Spleen (tissue), 11 donors: ENCODE data around the gene TSSK2. TPM values are rescaled to one million over a fixed set of nuclear protein-coding genes. Genes with fewer than 3 reads are reported as not detected.
A peak's percentile ranks its signal among the peaks of the same experiment; 100 is the strongest.

Experiments used
- DNase-seq: peaks from one replicate; pipeline ENCODE4 v3.0.0-alpha.2; 2020
- H3K27ac ChIP-seq, 8 donors: fragments of 200-600 bp; sonication (generic) in 7 of 8; 1 replicate in 4 of 8; 2 replicates in 4 of 8; pipeline versions ENCODE4 v1.5.0 to v1.8.0; 2016 to 2021; ENCODE audit warnings: inconsistent platforms in 4 of 8, mild to moderate bottlenecking in 4 of 8, moderate library complexity in 1 of 8
- H3K27me3 ChIP-seq, 7 donors: fragments of 200-600 bp; sonication (generic) in 6 of 7; replicated peaks in 1 of 7; 1 replicate in 4 of 7; 2 replicates in 3 of 7; pipeline versions ENCODE4 v1.5.0 to v1.8.0; 2016 to 2021; ENCODE audit warnings: inconsistent platforms in 3 of 7, mild to moderate bottlenecking in 1 of 7
- H3K36me3 ChIP-seq, 6 donors: fragments of 200-600 bp; sonication (generic) in 5 of 6; 1 replicate in 4 of 6; 2 replicates in 2 of 6; pipeline versions ENCODE4 v1.5.0 to v1.8.0; 2016 to 2021; ENCODE audit warnings: inconsistent platforms in 2 of 6
- H3K4me1 ChIP-seq, 6 donors: fragments of 200-600 bp; sonication (generic) in 5 of 6; 1 replicate in 3 of 6; 2 replicates in 3 of 6; pipeline versions ENCODE4 v1.5.0 to v1.8.0; 2016 to 2021; ENCODE audit warnings: inconsistent platforms in 3 of 6
- H3K4me3 ChIP-seq, 8 donors: fragments of 200-600 bp; sonication (generic) in 7 of 8; 1 replicate in 4 of 8; 2 replicates in 4 of 8; pipeline versions ENCODE4 v1.5.0 to v1.8.0; 2016 to 2021; ENCODE audit warnings: inconsistent platforms in 4 of 8, mild to moderate bottlenecking in 4 of 8, moderate library complexity in 2 of 8
- H3K9me3 ChIP-seq, 8 donors: fragments of 200-600 bp; sonication (generic) in 7 of 8; 1 replicate in 4 of 8; 2 replicates in 4 of 8; pipeline versions ENCODE4 v1.5.0 to v1.8.0; 2016 to 2021; ENCODE audit warnings: inconsistent platforms in 4 of 8
- CTCF ChIP-seq, 11 experiments: fragments of 200-600 bp in 7 of 11; fragments of 450-650 bp in 4 of 11; sonication (generic) in 4 of 11; IDR thresholded peaks in 8 of 11; conservative IDR thresholded peaks in 3 of 11; 1 replicate in 7 of 11; 2 replicates in 4 of 11; pipeline versions ENCODE4 v1.4.0 to v1.8.0; 2016 to 2021; ENCODE audit warnings: antibody characterized with exemption in 11 of 11, inconsistent platforms in 4 of 11, mild to moderate bottlenecking in 1 of 11
- POLR2A ChIP-seq, 3 donors: fragments of 450-650 bp; IDR thresholded peaks; one replicate each; pipeline ENCODE4 v1.5.1; 2017; ENCODE audit warnings: antibody characterized with exemption in 3 of 3, mild to moderate bottlenecking in 1 of 3
- POLR2AphosphoS5 ChIP-seq, 3 donors: sonication (generic); formaldehyde crosslinking; IDR thresholded peaks; one replicate each; pipeline ENCODE4 v1.5.1; 2017; ENCODE audit warnings: antibody characterized with exemption in 3 of 3
- WGBS, 5 donors: extraction: QIAGEN DNeasy Blood & Tissue Kit in 3 of 5; methylation state at CpG; one replicate each; pipeline versions ENCODE4 v1.1.5 to v1.1.7; 2013 to 2018; 5-methylcytosine and 5-hydroxymethylcytosine counted together
- intact Hi-C: fragments of 100-400 bp; cut with DNase I; formaldehyde crosslinking; loops from one replicate; pipeline ENCODE4 v1.15.0; 2023; ENCODE audit warnings: low total_unique reads
- polyA plus RNA-seq, 3 donors: library from polyadenylated mRNA; stranded (reverse); fragments of 200-250 nt; gene quantifications; one replicate each; pipeline ENCODE4 v1.2.1, GENCODE V29; 2013
- total RNA-seq, 7 donors: library from RNA; depleted of rRNA in 3 of 7; stranded (reverse); fragments of >200 nt in 3 of 7; fragmentation: NEBNext Ultra II Directional in 4 of 7; extraction: Animal tissue kit (Norgen Biotek cat#: 25700) in 4 of 7; gene quantifications; one replicate each; pipeline versions ENCODE4 v1.1.0 to v1.2.1, GENCODE V29; 2016 to 2021
- donor health status: healthy with polysubstance abuse.
- donor health status: DM: no; HTN: no; CAD: no; lungs with moderate emphysema.
- donor health status: DM: no; HTN: no; CAD: no.
- donor health status: Bipolar disorder and iron deficiency.
- donor health status: healthy.
- donor health status: DM: no; HTN: no; CAD: no.
- donor health status: DM: yes; HTN: yes; CAD: no.

Gene TSSK2
- total and polyA plus RNA-seq, 10 donors = 0.03 to 0.06 TPM; not detected in 8

DNA sequence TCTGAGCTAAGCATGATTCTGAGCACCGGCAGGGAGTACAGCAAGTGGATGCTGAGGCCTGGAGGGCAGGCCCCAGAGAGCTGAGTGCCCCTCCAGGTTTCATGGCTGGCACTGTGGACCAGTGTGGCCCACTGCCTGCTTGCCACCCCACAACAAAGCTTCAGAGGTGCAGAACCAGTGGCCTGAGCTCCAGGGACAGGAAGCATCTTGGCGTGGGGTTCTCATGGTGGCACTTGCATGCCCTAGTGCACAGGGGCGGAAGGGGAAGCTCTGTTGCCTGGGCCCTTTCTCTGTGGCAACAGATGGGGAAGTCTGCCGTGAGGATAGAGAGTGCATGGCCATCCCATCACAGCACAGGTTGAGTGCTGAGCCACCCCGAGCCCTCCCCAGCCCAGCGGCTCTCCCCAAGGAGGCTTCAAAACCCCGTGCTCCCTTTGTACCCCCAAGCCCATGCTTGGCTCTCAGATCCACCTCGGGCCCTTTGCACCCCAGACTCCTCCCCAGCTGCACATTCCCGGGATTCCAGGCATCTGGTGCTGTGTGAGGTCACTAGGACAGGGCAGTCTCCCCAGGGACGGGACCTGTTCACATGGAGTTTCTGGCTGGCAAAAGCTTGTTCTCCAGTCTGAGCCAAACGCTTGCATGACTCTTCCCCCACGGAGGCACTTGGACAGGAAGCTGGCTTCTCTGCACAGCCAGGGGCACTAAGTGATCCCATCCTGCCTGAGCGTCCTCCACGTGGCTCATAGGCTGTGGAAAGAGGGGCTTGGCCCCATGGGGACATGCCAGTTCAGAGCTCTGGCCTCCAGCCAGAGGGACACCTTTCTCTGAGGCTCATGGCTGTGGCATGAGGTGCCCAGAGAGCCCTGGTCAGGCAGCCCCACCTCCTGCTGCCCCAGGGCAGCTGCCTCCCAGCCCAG is 43.3 kb downstream of the TSSK2 start:
- Histone ChIP-seq H3K36me3 (peaks cover 0 to 18% (median 0%) of the 10 kb centered on the region in 6 donors), H3K27me3 (peaks cover 0 to 16% (median 6%) of the 10 kb centered on the region in 7 donors), H3K27ac (peak overlapping the region in 7 of 8 donors; percentile 15 to 91 (median 60)), H3K4me1 (peaks cover 48 to 93% (median 80%) of the 10 kb centered on the region in 6 donors), H3K9me3 (no peaks in the 10 kb centered on the region), H3K4me3 (peak overlapping the region in 2 of 8 donors; percentile 3 to 40)
- WGBS, 5 donors = 31 to 50% (median 40%) methylated on average over 8 to 14 of the region's 14 CpGs
- peak; percentile 90 for DNase-seq
- TF ChIP-seq CTCF (IDR thresholded peaks at IDR 0.05 in 8 of 11, conservative IDR thresholded peaks at IDR 0.05 in 3 of 11) = no peak
- peak; percentile 35 to 60 (median 56) for TF ChIP-seq POLR2AphosphoS5 (IDR thresholded peaks at IDR 0.05)
- no peak for TF ChIP-seq POLR2A (IDR thresholded peaks at IDR 0.05)
- intact Hi-C loops = no loop called here

GRCh38 chr22:19175026-19175601 is 44.0 kb downstream of the TSSK2 start:
- peaks cover 51 to 93% (median 77%) of the 10 kb centered on the region in 6 donors for H3K4me1 ChIP-seq
- no peaks in the 10 kb centered on the region for H3K9me3 ChIP-seq
- peaks cover 0 to 9% (median 0%) of the 10 kb centered on the region in 7 donors for H3K27me3 ChIP-seq
- peaks cover 0 to 18% (median 0%) of the 10 kb centered on the region in 6 donors for H3K36me3 ChIP-seq
- TF ChIP-seq CTCF (IDR thresholded peaks at IDR 0.05 in 8 of 11, conservative IDR thresholded peaks at IDR 0.05 in 3 of 11) (no peak), POLR2A (IDR thresholded peaks at IDR 0.05) (no peak), POLR2AphosphoS5 (IDR thresholded peaks at IDR 0.05) (no peak)
- no peak overlapping the region for H3K4me3 ChIP-seq
- WGBS, 5 donors = 59 to 94% (median 83%) methylated on average over 3 to 7 of the region's 7 CpGs
- H3K27ac ChIP-seq = peak overlapping the region in 6 of 8 donors; percentile 19 to 91 (median 61)
- intact Hi-C loops = no loop called here
- no peak for DNase-seq

GRCh38 chr22:19175602-19176174 is 44.6 kb downstream of the TSSK2 start:
- Histone ChIP-seq H3K27me3 (peaks cover 0 to 3% (median 0%) of the 10 kb centered on the region in 7 donors), H3K36me3 (peaks cover 0 to 21% (median 0%) of the 10 kb centered on the region in 6 donors), H3K9me3 (no peaks in the 10 kb centered on the region), H3K4me3 (no peak overlapping the region), H3K4me1 (peaks cover 48 to 87% (median 71%) of the 10 kb centered on the region in 6 donors), H3K27ac (peak overlapping the region in 1 of 8 donors; percentile 95)
- intact Hi-C loops = no loop called here
- no peak for DNase-seq
- no peak for TF ChIP-seq POLR2A (IDR thresholded peaks at IDR 0.05)
- TF ChIP-seq CTCF (IDR thresholded peaks at IDR 0.05 in 8 of 11, conservative IDR thresholded peaks at IDR 0.05 in 3 of 11) = no peak
- no peak for TF ChIP-seq POLR2AphosphoS5 (IDR thresholded peaks at IDR 0.05)
- WGBS, 5 donors = 81 to 95% (median 88%) methylated on average over 7 to 21 of the region's 21 CpGs
